WI38 (cell line): ENCODE results near the gene TDRD9.

Experiments used
- H3K4me3 ChIP-seq: 2 replicates; pipeline ENCODE4 v1.5.1; 2011; ENCODE audit warnings: low read depth, mild to moderate bottlenecking, control low read depth, low read length
- TF ChIP-seq, protein P1 (sequence below): IDR thresholded peaks from 2 replicates; pipeline ENCODE4 v1.5.1; 2012; ENCODE audit warnings: low read depth, mild to moderate bottlenecking, control low read depth, low read length

Gene TDRD9

DNA sequence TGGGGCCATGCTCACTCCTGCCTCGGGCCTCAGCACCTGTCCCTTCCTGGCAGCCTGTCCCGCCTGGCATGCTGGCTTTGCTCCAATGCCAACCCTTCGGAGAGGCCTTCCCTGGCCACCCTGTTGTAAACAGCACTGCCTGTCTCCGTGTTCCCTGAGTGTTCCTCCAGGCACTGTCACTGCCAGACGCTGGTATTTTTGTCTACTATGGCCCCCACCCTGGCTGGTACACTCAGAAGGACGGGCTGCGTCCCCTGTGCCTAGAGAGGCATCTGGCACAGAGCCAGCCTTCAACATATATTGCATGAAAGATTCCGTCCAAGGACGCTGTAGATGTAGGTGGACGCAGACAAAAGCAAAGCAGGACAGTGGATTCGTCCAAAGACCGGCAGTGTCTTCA lies 154.6 kb downstream of the TDRD9 start:
- H3K4me3 ChIP-seq = no peak overlapping the region
- TF ChIP-seq, protein P1, sequence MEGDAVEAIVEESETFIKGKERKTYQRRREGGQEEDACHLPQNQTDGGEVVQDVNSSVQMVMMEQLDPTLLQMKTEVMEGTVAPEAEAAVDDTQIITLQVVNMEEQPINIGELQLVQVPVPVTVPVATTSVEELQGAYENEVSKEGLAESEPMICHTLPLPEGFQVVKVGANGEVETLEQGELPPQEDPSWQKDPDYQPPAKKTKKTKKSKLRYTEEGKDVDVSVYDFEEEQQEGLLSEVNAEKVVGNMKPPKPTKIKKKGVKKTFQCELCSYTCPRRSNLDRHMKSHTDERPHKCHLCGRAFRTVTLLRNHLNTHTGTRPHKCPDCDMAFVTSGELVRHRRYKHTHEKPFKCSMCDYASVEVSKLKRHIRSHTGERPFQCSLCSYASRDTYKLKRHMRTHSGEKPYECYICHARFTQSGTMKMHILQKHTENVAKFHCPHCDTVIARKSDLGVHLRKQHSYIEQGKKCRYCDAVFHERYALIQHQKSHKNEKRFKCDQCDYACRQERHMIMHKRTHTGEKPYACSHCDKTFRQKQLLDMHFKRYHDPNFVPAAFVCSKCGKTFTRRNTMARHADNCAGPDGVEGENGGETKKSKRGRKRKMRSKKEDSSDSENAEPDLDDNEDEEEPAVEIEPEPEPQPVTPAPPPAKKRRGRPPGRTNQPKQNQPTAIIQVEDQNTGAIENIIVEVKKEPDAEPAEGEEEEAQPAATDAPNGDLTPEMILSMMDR = no peak

DNA sequence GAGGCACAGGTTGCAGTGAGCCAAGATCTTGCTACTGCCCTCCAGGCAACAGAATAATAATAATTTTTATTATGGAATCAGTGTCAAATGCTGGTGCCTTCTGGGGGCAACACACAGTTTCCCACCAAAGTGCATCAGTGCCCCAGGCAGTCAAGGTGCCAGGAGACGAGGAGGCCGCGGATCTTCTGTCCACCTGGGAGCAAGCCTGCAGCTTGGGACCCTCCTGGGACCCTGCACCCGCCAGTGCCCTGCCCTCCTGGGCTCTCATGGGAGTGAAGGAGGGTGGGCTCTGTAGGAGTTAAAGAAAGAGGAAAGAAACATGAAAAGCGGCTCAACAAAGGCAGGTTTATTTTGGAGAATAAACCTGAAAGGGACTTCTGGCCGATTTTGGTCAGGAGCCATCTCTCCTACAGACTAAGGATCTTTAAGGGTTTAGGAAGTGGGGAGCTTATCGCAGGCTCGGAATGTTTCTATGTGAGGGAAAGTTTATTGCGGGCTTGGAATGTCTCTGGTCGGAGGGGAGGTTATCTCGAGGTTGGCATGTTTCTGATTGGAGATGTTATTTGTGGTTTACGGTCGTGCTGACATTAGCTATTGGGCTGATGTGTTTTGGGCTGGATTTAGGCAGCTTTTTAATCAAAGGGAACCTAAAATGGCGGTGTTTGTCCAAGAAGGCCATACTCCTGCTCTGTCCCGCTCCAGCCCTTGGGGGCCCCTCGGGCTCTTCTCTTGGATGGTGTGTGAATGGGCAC lies 156.2 kb downstream of the TDRD9 start:
- H3K4me3 ChIP-seq = no peak overlapping the region
- TF ChIP-seq, protein P1 = no peak

DNA sequence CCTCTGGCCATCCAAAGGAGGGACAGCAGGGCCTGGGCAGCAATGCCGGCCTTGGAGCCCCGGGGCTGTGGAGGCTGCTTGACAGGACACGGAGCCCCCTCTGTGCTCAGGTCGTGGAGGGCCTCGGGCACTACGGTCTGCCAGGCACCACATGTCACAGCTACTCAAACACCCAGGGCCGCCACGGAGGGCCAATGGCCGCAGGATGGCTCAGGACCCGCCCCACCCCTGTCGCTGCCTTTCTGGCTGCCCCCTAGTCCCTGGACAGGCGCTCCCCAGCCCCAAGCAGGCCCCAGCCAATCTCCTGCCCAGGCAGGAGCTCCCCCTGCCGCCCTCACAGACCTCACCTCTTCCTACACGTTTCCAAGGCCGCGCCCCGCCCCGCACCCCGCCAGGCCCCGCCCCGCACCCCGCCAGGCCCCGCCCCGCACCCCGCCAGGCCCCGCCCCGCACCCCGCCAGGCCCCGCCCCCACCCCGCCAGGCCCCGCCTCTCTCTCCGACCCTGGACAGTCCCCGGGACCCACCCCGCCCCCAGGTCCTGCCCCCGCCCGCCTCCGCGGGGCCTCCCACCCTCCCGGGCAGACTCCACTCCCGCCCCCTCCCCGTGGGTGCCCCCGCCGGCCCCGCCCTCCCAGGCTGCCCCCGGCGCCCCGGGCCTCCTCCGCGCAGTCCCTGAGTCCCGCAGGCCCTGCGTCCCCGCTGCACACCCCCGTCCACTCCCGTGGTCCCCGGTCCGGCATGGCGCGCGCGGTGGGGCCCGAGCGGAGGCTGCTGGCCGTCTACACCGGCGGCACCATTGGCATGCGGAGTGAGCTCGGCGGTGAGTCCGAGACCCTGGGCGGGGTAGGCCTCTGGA lies 157.0 kb downstream of the TDRD9 start, which contains the start of gene ASPG:
Gene ASPG, plus strand, starts transcription at position 669 of the 857 bp plus-strand sequence. Its CDS starts 71 bp downstream, at position 740.
- TF ChIP-seq, protein P1 = no peak
- no peak within 1 kb of the TSS for H3K4me3 ChIP-seq

DNA sequence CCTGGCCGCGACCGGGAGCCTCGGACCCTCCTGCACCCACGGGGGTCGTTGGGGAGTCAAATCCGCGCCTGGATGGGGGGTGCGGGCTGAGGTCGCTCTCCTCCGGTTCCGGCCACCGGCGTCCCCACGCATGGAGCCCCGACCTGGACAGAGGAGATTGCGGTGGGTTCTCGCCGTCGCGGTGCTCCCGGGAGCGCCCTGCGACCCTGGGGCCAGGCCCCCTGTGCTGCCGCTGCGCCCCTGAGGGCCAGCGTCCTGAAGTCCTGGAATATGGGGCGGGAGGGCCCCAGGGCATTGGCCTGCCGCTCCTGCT lies 157.6 kb downstream of the TDRD9 start:
- TF ChIP-seq, protein P1 = no peak
- H3K4me3 ChIP-seq = no peak overlapping the region

DNA sequence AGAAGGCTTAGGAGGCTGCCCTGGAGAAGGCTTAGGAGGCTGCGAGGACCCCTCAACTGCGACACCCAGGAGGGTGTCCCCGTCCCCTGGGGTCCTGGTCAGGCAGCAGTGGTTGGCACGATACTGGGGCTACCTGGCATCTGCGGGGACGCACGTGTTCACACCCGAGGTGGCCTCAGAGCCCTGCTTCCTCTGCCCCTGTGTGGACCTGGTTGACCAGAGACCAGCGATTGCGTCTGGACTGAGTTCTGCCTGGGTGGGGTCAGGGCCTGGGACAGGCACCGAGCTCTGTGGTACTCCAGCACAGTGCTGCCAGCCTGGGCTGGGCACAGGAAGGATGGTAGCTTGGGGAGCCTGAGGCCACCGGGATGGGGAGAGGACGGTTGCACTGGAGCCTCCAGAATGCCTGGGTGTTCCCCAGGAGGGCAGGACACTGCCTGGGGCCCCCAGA lies 158.0 kb downstream of the TDRD9 start:
- no peak overlapping the region for H3K4me3 ChIP-seq
- TF ChIP-seq, protein P1 = no peak

DNA sequence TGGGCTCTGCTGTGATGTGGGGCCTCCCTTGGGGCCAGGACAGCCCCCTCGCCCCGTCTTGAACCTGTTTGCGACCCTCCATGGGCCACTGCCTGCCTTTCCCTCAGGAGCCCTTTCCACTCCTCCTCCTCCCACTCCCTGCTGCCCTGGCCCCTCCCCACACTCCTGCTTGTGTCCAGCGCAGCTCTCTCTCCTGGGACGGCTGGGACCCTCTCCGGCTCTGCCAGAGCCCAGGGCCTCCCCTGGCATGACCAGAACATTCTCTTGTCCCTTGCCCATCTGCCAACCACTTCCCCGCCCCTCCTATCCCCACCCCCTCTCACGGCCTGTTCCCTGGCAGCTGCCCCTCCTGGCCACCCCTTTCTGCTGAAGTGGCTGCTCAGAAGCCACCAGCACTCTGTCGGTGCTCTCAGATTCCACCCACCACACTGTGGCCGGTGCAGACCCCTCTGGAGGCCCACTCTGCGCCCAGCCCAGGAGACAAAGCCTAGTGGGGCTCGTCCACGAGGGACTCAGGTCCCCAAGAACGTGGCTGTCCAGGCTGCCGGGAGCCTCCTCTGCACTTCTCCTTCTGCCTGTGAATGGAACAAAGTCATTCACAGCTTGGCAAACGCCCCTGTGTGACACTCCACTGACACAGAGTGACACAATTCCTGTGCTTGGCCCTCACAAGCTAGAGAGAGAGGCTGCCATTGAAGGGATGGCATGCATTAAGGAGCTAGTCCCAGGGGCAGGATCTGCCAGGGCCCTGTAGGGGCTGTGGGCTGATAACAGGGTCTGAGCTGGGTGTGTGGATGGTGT lies 158.6 kb downstream of the TDRD9 start:
- TF ChIP-seq, protein P1 = no peak
- H3K4me3 ChIP-seq = no peak overlapping the region
